ENCODE measurements around the gene ALAS1.
"Not testable (repeated sequence)": the region's sequence is repeated elsewhere in the genome, so short reads cannot be mapped to it uniquely, and the experiment has no call there.

Gene ALAS1

GRCh38 chr3:52197842-52198625 is at the start of gene ALAS1:
ALAS1 (plus strand) TSS chr3:52198160; CDS start chr3:52199242, 1,082 bp downstream.
- peak; percentile 93 for DNase-seq

DNA sequence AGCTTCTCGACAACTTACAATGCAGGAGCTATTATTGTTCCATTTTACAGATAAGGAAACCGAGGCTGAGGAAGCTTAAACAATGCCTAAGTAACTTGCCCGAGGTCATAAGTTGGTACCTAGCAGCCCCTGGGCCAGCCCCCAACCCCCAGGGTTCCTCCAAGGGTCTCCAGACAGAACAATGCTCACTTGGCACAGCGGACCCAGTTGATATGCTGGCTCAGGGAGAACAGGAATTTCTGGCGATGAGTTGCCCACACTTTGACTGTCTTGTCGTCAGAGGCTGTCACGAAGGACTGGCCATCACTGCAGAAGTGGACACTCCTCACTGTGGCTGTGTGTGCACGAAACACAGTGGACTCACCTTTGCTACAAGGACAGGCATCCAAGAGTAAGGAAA is 48.9 kb upstream of the ALAS1 start:
- no peak for DNase-seq

- DNase-seq, result no peak
Observed at GRCh38 chr3:52149726-52150125, 48.2 kb upstream of the ALAS1 start.

- no peak for DNase-seq
Observed at GRCh38 chr3:52150357-52150756, 47.6 kb upstream of the ALAS1 start.

- DNase-seq, result no peak
Observed at GRCh38 chr3:52150860-52151259, 47.1 kb upstream of the ALAS1 start.

- not testable (repeated sequence) for DNase-seq
Observed at GRCh38 chr3:52151991-52152390, 46.0 kb upstream of the ALAS1 start.

DNA sequence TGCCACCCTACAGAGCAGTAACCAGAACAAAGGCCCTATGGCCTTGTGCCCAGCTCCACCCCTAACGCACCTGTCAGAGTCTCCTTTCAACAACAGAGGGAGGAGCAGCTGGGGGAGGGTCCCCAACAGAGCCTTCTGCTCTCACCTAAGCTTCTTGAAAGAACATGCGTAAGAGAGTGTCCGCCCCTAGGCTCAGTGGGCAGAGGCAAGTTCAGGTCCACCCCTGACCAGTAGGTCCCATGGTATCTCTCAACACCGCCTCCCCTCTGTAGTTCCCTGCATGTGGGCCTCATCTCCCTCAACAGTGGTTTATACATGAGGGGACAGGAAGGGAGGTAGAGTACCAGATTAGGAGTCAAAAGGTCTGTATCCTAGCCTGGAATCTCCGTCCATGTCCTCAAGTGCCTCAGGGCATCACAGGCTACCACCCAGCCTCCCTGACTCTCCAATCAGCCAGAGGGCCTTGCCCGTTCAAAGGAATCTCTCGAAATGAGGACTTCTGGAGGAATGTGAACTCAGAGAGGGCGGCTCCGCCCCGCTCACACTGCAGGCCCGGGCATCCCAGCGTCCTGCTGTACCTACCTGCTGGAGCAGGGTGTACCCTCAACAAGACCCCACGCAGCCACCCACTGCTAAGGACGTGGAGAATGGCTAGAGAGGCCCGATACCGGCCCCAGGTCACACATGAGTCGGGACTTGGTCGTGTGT is 44.4 kb upstream of the ALAS1 start:
- DNase-seq, result no peak

DNA sequence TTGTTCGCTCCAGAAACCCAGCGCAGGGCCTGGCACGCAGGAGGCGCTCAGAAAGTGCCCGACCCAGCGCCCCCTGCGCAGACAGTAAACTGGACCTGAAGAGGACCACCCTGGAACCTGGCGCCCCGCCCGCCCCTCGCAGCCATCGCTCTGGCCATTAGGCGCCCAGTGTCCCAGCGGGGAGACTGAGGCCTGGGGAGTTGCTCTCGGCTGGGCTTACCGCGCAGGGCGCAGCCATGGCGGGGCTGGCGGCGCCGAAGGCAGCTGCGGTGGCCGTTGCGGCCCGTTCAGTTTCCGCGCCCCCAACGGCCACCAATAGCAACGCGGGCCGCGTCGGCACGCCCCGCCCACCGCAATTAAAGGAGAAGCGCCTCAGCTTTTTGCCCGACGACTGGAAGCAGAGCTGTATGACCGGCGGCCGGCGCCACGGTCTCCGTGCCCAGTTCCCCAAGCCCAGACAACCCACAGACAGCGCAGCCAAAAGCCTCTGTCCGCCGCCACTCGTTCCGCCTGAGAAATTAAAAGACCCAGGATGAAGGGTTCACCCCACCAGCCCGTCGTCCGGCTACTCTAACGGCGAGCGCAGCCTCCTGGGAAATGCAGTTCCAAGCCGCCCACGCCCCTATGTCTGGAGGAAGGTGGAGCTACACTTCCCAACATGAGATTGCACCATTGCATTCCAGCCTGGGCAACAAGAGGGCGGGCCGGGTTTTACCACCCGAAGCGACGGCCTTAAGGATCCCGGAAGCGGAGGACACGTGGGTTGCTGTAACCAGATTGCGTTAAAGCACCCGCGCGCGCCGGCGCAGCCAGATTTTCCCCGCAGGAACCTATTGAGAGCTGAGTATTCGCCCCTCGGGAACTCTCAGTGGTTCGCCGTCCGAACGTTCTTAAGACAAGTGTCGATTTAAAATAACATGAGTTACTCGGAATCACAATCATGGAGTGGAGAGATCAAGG is 43.5 kb upstream of the ALAS1 start, which contains the start of gene POC1A:
POC1A (minus strand) TSS at position 289 of the 960 bp plus-strand sequence; CDS start at position 238, 51 bp downstream.
- peak; percentile 85 for DNase-seq

DNA sequence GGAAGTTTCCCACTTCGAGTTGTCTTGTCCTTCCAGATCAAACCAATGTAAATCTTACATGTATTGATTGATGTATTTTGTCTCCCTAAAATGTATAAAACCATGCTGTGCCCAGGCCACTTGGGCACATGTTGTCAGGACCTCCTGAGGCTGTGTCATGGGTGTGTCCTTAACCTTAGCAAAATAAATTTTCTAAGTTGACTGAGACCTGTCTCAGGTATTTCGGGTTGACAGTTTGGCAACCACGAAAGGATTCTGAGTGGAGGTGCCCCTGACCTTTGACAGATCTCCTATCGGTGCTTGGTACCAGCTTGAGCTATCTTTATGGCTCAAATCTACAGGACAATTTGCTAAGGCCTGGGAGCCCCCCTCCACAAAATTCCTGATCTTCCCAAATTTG is 42.0 kb upstream of the ALAS1 start:
- no peak for DNase-seq

DNA sequence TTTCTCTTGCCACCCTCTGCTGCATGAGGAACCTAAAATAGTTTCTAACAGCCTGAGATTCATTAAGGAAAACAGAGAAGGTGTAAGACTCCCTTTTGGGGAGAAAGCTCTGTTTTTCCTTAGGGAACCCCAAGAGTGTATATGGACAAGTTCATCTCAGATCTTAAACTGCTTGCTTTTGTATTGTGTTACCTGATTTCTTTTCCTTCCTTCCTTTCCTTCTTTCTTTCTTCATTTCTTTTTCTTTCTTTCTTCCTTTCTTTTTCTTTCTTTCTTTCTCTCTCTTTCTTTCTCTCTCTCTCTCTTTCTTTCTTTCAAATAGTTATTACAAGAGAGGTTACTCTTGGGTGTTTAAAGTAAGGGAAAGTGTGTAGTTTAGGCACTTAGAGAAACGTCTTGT is 38.5 kb upstream of the ALAS1 start:
- DNase-seq, result no peak

- DNase-seq, result no peak
Observed at GRCh38 chr3:52162250-52162872, 35.6 kb upstream of the ALAS1 start.

DNA sequence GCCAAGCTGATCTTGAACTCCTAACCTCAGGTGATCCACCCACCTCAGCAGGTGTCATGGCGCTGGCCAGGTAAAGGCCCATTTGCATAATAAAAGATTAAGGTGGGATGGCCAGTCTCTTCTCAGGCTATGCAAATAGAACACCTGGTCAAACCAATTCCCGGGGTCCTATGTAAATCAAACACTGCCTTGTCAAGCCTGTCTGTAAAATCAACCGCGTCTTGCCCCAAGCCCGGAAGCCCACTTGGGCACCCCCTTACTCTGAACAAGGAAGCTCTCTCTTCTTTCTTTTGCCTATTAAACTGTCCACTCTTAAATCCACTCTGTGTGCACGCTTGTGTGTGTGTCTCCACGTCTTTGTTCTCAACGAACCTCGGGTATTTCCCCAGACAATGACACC is 30.7 kb upstream of the ALAS1 start:
- DNase-seq, result no peak

DNA sequence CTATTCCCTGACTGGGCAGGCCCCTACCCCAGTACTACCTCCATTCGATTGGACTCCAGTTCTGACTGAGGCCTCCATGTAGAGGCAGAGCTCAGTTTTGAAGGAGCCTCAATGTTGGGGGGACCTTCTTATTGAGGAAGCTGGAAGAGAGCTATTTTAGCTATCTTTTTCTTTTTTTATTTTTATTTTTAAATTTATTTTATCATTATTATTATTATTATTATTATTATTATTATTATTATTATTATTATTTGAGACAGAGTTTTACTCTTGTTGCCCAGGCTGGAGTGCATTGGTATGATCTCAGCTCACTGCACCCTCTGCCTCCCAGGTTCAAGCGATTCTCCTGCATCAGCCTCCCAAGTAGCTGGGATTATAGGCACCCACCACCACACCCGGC is 27.7 kb upstream of the ALAS1 start:
- DNase-seq, result not testable (repeated sequence)

GRCh38 chr3:52171514-52172261 is 26.3 kb upstream of the ALAS1 start:
- DNase-seq, result no peak

- no peak for DNase-seq
Observed at GRCh38 chr3:52172262-52172757, 25.6 kb upstream of the ALAS1 start.

DNA sequence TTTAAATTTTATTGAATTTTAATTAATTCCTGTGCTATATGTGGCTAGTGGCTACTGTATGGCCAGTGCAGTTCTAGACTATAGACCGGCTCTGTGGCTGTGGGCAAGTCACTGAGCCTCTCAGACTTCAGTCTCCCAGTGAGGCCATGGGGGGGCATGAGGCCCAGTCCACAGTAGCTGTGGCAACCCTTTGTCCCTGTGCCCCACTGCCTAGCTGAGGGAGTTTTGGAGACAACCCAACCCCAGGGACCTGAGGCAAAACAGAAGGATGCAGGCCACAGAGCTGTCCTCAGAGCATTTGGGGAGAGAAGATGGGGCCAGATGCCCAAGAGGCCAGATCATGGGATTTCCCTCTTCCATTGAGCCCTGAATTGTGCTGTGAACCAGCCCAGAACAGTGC is 24.9 kb upstream of the ALAS1 start:
- DNase-seq, result no peak

DNA sequence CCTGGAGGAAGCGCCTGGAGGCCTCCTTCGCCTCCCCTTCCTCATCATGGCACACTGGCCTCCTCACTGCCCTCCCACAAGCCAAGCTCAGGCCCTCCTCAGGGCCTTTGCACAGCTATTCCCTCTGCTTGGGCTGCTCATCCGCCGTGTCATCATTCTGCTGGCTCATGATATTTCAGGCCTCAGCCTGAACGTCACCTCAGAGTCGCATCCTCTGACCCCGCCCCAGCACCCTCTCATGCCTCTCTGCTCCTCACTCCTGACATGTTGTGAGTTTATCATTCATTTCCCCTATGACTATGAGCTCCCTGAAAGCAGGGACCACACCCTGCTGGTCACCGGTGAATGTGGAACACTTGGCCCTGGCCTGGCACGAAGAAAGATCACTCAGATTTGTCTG is 23.1 kb upstream of the ALAS1 start:
- DNase-seq, result no peak

GRCh38 chr3:52175416-52176179 is 22.4 kb upstream of the ALAS1 start:
- no peak for DNase-seq

DNA sequence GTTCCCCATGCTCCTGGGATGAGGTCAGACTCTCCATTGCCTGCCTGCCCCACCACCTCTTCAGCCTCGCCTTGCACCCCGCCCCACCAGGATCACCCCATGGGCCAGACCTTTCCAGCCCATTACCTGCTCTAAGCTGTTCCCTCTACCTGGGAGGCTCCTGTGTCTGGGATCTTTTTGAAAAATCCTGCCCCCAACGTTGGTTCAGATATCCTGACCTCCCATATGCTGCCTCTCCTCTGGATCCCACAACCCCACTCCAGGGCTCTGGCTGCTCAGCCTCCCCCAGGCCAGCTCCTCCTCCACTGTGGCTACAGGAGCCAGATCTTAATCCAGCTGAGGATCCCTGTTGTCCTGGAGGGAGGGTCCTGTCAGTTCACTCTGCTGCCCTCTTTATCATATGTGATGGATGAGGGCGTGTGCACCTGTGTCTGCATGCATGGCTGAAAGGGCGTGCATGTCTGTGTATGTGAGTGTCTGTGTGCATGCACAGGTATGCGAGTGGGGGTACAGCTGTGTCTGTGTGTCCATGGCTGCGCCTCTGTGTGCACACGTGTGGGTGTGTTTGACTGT is 21.7 kb upstream of the ALAS1 start:
- DNase-seq, result no peak

DNA sequence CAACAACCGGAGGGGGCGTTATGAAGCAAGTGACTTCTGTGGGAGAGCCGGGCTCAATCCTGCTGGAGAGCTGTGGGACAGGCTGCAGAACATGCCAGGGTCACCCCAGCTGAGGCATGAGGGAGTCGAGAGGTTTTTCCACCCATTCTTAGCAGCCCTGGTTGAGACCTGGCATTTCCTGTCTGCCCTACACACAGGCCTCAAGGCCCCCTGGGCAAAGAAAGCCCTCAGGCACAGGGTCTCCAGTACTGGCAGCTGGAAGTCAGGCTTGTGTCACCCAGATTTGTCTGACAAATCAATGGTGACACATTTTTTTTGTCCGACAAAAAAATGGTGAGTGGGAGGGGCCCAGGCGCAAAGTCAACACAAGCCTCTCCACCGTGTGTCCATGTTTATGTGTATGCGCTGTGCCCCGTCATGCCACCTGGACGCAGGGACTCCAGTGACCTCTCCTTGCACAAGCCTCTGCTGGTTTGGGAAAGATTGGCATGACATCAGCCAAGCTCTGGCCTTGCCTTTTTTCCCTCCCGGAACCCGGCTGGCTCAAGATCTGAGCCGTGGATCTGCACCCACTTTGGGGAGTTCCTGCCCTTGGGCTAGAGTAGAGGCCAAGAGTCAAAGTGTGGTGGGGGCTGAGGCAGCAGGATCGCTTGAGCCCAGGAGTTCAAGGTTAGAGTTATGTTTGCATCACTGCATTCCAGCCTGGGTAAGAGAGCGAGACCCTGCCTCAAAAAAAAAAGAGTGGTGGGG is 20.8 kb upstream of the ALAS1 start:
- no peak for DNase-seq
